NB4 (cell line): ENCODE measurements around the gene PROB1.
"Not testable (repeated sequence)": the region's sequence is repeated elsewhere in the genome, so short reads cannot be mapped to it uniquely, and the experiment has no call there.

Experiments
- DNase-seq: peaks from one replicate; pipeline ENCODE4 v3.0.0; 2010; ENCODE audit warnings: low read depth
- H3K4me3 ChIP-seq: one replicate; pipeline ENCODE4 v1.5.1; 2011; ENCODE audit warnings: mild to moderate bottlenecking, low read depth, low read length, moderate library complexity
- CTCF ChIP-seq: IDR thresholded peaks from one replicate; pipeline ENCODE4 v1.5.1; 2012; ENCODE audit warnings: low read depth, low read length
- MAX ChIP-seq: IDR thresholded peaks from 2 replicates; pipeline ENCODE4 v1.6.1; 2011; ENCODE audit warnings: low read depth, low read length
- MYC ChIP-seq: IDR thresholded peaks from 2 replicates; pipeline ENCODE4 v1.6.1; 2011; ENCODE audit warnings: low read depth, low read length
- POLR2A ChIP-seq: IDR thresholded peaks from 2 replicates; pipeline ENCODE4 v1.6.1; 2011; ENCODE audit warnings: mild to moderate bottlenecking; ENCODE audit not compliant: insufficient read length; ENCODE audit errors: extremely low read depth

Gene PROB1

DNA sequence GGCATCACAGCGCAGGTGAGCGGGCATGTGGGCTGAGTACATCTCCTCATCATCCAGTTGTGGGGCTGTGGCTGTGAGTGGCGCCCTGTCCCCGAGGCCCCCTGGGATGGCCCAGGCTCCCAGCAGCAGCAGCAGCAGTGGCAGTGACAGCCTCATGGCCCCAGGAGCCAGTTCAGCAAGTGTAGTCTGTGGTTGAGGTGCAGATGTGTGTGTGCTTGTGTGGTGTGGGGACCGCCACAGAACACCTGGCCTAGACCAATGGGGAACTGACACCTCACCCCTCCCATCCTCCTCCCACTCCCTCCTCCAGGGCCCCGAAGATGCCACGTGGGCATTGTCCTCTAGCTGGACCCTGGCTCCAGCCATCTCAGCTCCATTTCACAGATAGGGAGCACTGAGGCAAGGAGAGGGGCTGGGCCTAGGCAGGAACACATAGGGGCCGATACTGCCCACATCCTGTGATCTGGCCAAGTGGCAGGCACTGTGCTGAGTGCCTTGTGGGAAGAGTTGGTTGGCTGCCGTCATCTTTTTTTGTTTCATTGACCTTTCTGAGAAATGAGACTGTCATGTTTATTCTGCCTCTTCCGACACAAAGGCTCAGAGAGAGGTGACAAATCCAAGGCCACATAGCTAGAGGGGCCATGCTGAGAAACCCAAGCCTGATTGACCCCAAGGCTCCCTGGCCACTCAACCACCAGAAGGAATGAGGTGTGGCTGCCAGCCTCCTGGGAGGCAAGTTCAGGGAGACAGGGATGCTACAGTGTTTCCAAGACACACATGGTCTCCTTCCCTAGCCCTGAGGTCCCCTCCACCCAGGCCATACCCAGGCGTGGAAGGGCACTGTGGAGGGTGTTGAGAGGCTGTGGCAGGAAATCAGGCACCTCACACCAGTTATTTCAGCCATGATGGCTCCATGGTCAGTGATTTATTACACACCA, 4.9 kb downstream of the PROB1 start, which contains the start of gene MZB1:
MZB1 (minus strand) TSS at position 213 of the 938 bp plus-strand sequence; CDS start at position 156, 57 bp downstream.
- peak; percentile 71 for DNase-seq
- H3K4me3 ChIP-seq = peak within 1 kb of the TSS; percentile 21
- no peak for TF ChIP-seq CTCF
- peak; percentile 73; the same call in 1 of the 2 replicates for TF ChIP-seq MAX
- TF ChIP-seq MYC = peak; percentile 47; the same call in 1 of the 2 replicates

- TF ChIP-seq CTCF (no peak), POLR2A (peak; percentile 19), MYC (peak; percentile 23; the same call in 1 of the 2 replicates), MAX (0 out of 2 replicates have a peak, but pooled peaks have one; percentile 13)
- H3K4me3 ChIP-seq = peak overlapping the region; percentile 21
- peak; percentile 93 for DNase-seq
These were observed 6.6 kb downstream of the PROB1 start for GRCh38 chr5:139388198-139388821.

GRCh38 chr5:139387611-139388197, 7.2 kb downstream of the PROB1 start:
- peak overlapping the region; percentile 21 for H3K4me3 ChIP-seq
- TF ChIP-seq MYC (no peak), POLR2A (no peak), MAX (no peak), CTCF (no peak)
- no peak for DNase-seq

DNA sequence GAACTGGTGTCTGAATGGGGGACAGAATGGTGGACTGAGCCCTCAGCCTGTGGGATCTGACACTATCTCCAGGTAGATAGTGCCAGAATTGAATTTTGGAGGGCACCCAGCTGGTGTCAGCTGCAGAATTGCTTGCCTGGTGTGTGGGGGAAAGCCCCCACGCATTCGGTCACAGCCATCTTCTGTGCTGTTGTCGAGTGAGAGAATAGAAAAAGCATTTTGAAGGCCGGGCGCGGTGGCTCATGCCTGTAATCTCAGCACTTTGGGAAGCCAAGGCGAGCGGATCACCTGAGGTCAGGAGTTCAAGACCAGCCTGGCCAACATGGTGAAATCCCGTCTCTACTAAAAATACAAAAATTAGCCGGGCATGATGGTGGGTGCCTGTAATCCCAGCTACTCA, 7.9 kb downstream of the PROB1 start:
- not testable (repeated sequence) for H3K4me3 ChIP-seq, DNase-seq

DNA sequence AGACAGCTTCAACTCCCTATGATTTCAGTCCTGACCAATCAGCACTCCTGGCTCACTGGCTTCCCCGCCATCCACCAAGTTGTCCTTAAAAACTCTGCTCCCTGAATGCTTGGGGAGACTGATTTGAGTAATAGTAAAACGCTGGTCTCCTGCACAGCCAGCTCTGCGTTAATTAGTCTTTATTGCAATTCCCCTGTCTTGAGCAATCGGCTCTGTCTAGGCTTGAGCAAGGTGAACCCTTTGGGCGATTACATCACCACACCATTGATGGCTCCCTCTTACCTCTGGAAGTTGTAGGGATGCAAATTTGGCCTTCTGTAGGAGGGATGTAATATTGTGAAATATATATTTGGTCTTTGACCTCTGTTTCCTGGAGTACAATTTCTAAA, 8.9 kb downstream of the PROB1 start:
- peak; percentile 87 for DNase-seq
- TF ChIP-seq MAX (no peak), MYC (0 out of 2 replicates have a peak, but pooled peaks have one; percentile 19), POLR2A (no peak), CTCF (no peak)
- H3K4me3 ChIP-seq = no peak overlapping the region
